ENCODE results near the gene ENOPH1.

DNA sequence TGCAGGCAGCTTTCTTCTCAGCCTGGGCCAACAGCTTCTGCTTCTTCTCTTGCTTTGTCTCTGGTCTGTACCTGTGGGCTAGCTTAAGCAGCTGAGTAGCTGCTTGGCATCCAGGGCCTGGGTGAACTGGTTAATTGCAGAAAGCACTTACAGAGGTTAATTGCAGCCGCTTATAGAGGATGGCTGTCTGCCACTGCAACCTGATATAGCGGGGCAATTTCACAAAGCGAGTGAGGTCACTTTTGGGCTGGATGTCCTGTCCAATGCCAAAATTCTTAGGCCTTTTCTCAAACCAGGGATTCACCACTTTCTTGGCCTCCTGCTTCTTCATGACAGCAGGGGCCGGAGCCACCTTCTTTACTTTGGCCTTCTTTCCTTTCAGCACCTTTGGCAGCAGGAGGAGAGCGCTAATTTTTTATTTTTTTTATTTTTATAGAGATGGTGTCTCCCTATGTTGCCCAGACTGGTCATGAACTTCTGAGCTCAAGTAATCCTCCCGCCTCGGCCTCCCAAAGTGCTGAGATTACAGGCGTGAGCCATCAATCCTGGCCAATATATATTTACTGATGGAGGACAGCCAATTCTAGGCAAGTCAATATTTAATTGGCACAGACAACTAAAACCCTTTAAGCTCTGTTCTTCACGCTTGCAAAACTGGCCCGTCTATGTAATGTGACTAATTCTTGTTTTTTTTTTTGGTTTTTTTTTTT, 61.0 kb downstream of the ENOPH1 start:
- TF ChIP-seq EP300 (IDR thresholded peaks at IDR 0.05) = no peak
- TF ChIP-seq, protein P1, sequence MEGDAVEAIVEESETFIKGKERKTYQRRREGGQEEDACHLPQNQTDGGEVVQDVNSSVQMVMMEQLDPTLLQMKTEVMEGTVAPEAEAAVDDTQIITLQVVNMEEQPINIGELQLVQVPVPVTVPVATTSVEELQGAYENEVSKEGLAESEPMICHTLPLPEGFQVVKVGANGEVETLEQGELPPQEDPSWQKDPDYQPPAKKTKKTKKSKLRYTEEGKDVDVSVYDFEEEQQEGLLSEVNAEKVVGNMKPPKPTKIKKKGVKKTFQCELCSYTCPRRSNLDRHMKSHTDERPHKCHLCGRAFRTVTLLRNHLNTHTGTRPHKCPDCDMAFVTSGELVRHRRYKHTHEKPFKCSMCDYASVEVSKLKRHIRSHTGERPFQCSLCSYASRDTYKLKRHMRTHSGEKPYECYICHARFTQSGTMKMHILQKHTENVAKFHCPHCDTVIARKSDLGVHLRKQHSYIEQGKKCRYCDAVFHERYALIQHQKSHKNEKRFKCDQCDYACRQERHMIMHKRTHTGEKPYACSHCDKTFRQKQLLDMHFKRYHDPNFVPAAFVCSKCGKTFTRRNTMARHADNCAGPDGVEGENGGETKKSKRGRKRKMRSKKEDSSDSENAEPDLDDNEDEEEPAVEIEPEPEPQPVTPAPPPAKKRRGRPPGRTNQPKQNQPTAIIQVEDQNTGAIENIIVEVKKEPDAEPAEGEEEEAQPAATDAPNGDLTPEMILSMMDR (IDR thresholded peaks at IDR 0.05) = no peak
- no peak for TF ChIP-seq POLR2AphosphoS5 (IDR thresholded peaks at IDR 0.05)
- no peak for TF ChIP-seq POLR2A (IDR thresholded peaks at IDR 0.05)
